Measurements from ENCODE around the gene ELF3. TPM values are rescaled to one million over a fixed set of nuclear protein-coding genes. Genes with fewer than 3 reads are reported as not detected.
"Not testable (repeated sequence)": the region's sequence is repeated elsewhere in the genome, so short reads cannot be mapped to it uniquely, and the experiment has no call there.

ELF3 gene
- total RNA-seq, result under 1 TPM; 0.22 to 0.76 TPM

GRCh38 chr1:202010180-202011015 is at the start of gene ELF3:
ELF3 (plus strand) TSS chr1:202010587; CDS start chr1:202011137, 550 bp downstream.
- H3K4me3 Mint-ChIP-seq, result no peak within 1 kb of the TSS
- no peaks in the 10 kb centered on the region for H3K27me3 Mint-ChIP-seq (ENCODE audit: low read depth)
- no peak for DNase-seq
- ATAC-seq (replicated peaks in 1 of 2), result no peak
- no peak within 1 kb of the TSS for H3K27ac Mint-ChIP-seq
- peaks cover 5% of the 10 kb centered on the region for H3K4me1 Mint-ChIP-seq (ENCODE audit: low read depth)
- no peaks in the 10 kb centered on the region for H3K9me3 Mint-ChIP-seq
- H3K36me3 Mint-ChIP-seq (ENCODE audit: insufficient read depth in 2 of 2), result no peaks in the 10 kb centered on the region

DNA sequence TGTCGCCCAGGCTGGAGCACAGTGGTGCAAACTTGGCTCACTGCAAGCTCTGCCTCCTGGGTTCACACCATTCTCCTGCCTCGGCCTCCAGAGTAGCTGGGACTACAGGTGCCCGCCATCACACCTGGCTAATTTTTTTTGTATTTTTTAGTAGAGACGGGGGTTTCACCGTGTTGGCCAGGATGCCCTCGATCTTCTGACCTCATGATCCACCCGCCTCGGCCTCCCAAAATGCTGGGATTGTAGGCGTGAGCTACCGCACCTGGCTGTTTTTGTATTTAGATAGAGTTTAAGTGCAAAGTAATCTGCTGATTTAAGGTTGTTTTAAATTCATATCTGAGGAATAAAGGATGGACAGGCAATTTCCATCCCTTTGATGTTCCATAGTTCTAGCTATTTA is 48.0 kb upstream of the ELF3 start:
- ATAC-seq (replicated peaks in 1 of 2); H3K27ac Mint-ChIP-seq; H3K27me3 Mint-ChIP-seq (ENCODE audit: low read depth); H3K9me3 Mint-ChIP-seq; DNase-seq; H3K4me1 Mint-ChIP-seq (ENCODE audit: low read depth); H3K4me3 Mint-ChIP-seq: not testable (repeated sequence)
- peaks cover 1 to 28% of the 10 kb centered on the region in 2 donors for H3K36me3 Mint-ChIP-seq (ENCODE audit: insufficient read depth in 2 of 2)

DNA sequence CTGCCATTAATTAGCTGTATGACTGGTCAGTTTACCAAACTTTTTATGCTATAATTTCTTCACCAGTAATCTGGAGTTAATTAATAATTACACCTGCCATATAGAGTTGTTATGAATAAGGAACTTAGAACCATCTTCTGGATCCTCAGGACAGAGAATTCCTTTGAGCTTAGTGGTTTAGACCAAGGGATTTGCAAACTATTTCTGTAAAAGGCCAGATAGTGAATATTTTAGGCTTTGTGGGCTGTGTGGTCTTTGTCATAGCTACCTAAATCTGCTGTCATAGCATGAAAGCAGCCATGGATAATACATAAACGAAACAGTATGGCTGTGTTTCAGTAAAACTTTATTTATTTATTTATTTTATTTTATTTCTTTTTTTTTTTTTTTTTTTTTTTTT is 46.1 kb upstream of the ELF3 start:
- DNase-seq, result no peak
- Mint-ChIP-seq H3K4me1 (ENCODE audit: low read depth) (no peaks in the 10 kb centered on the region), H3K9me3 (no peaks in the 10 kb centered on the region), H3K36me3 (ENCODE audit: insufficient read depth in 2 of 2) (peaks cover 0 to 25% of the 10 kb centered on the region in 2 donors), H3K4me3 (no peak overlapping the region), H3K27ac (no peak overlapping the region), H3K27me3 (ENCODE audit: low read depth) (no peaks in the 10 kb centered on the region)
- no peak for ATAC-seq (replicated peaks in 1 of 2)

DNA sequence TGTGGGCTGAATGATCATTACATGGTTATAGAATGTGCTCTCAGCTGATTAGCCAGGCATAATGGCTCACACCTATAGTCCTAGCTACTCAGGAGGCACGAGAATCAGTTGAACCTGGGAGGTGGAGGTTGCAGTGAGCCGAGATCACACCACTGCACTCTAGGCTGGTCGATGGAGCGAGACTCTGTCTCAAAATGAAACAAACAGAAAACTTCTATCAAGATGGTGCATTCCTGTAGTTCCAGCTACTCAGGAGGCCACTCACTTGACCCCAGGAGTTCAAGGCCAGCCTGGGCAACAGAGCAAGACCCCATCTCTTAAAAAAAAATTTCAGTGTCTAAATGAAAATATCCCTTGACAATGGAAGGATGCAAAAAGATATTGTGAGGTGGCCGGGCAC is 44.2 kb upstream of the ELF3 start:
- Mint-ChIP-seq H3K4me3 (no peak overlapping the region), H3K9me3 (no peaks in the 10 kb centered on the region), H3K4me1 (ENCODE audit: low read depth) (no peaks in the 10 kb centered on the region), H3K27ac (peak overlapping the region; percentile 42), H3K27me3 (ENCODE audit: low read depth) (no peaks in the 10 kb centered on the region), H3K36me3 (ENCODE audit: insufficient read depth in 2 of 2) (peaks cover 0 to 22% of the 10 kb centered on the region in 2 donors)
- no peak for DNase-seq
- ATAC-seq (replicated peaks in 1 of 2), result no peak

DNA sequence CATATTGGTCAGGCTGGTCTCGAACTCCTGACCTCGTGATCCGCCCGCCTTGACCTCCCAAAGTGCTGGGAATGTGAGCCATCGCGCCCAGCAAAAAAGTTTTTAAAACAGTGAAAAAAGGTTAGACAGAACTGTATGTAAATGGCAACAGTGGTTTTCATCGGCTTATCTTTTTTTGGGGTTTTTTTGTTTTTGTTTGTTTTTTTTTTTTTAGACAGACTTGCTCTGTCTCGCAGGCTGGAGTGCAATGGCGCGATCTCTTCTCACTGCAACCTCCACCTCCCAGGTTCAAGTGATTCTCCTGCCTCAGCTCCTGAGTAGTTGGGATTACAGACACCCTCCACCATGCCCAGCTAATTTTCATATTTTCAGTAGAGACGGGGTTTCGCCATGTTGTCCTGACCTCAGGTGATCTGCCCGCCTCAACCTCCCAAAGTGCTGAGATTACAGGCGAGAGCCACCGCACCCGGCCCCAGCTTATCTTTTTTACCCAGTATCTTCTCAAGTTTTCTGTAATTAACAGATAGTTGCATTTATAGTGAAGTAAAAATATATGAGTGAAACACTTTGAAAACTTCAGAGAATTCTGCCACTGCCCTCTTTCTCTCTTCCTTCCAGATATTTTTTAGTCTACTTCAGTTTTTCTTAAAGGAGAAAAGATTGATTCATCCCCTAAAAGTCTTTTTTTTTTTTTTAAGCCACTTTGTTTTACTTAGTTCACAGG is 42.0 kb upstream of the ELF3 start:
- Mint-ChIP-seq H3K4me1 (ENCODE audit: low read depth) (peaks cover 4% of the 10 kb centered on the region), H3K4me3 (no peak overlapping the region), H3K27ac (peak overlapping the region; percentile 90), H3K27me3 (ENCODE audit: low read depth) (no peaks in the 10 kb centered on the region), H3K36me3 (ENCODE audit: insufficient read depth in 2 of 2) (peaks cover 0 to 19% of the 10 kb centered on the region in 2 donors), H3K9me3 (no peaks in the 10 kb centered on the region)
- no peak for DNase-seq
- ATAC-seq (replicated peaks in 1 of 2), result no peak

GRCh38 chr1:201970334-201971159 is 39.8 kb upstream of the ELF3 start:
- Mint-ChIP-seq H3K4me1 (ENCODE audit: low read depth) (peaks cover 4% of the 10 kb centered on the region), H3K4me3 (no peak overlapping the region), H3K9me3 (no peaks in the 10 kb centered on the region), H3K27ac (no peak overlapping the region), H3K27me3 (ENCODE audit: low read depth) (no peaks in the 10 kb centered on the region), H3K36me3 (ENCODE audit: insufficient read depth in 2 of 2) (peaks cover 0 to 12% of the 10 kb centered on the region in 2 donors)
- ATAC-seq (replicated peaks in 1 of 2), result no peak
- no peak for DNase-seq

- DNase-seq, result peak; percentile 69 to 77
- Mint-ChIP-seq H3K27me3 (ENCODE audit: low read depth) (no peaks in the 10 kb centered on the region), H3K4me1 (ENCODE audit: low read depth) (peaks cover 24% of the 10 kb centered on the region), H3K27ac (peak overlapping the region; percentile 82), H3K36me3 (ENCODE audit: insufficient read depth in 2 of 2) (peaks cover 3 to 5% of the 10 kb centered on the region in 2 donors), H3K4me3 (peak overlapping the region; percentile 93), H3K9me3 (no peaks in the 10 kb centered on the region)
- no peak for ATAC-seq (replicated peaks in 1 of 2)
These were observed 28.2 kb upstream of the ELF3 start for GRCh38 chr1:201982082-201982622.

DNA sequence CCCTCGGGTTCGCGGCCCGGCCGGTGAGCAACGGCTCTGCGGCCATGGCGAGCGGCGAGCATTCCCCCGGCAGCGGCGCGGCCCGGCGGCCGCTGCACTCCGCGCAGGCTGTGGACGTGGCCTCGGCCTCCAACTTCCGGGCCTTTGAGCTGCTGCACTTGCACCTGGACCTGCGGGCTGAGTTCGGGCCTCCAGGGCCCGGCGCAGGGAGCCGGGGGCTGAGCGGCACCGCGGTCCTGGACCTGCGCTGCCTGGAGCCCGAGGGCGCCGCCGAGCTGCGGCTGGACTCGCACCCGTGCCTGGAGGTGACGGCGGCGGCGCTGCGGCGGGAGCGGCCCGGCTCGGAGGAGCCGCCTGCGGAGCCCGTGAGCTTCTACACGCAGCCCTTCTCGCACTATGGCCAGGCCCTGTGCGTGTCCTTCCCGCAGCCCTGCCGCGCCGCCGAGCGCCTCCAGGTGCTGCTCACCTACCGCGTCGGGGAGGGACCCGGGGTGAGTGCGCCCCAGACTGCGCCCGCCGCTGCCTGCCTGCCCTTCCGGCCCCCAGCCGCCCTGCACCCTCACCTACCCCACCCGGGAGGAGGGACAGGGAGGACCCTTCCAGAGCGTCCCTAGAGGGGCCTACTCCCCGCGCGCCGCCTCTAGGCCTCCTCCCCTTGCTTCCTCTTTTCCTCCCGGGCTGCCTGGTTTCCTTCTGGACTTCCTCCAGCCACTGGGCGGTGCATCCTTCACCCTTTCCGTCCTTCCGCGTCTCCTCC is 27.6 kb upstream of the ELF3 start, which contains the start of gene RNPEP:
TSS of gene RNPEP (plus strand) at position 26 of the 757 bp plus-strand sequence. CDS start at position 45, 19 bp downstream.
- no peaks in the 10 kb centered on the region for H3K9me3 Mint-ChIP-seq
- H3K36me3 Mint-ChIP-seq (ENCODE audit: insufficient read depth in 2 of 2), result peaks cover 3 to 5% of the 10 kb centered on the region in 2 donors
- H3K27me3 Mint-ChIP-seq (ENCODE audit: low read depth), result no peaks in the 10 kb centered on the region
- H3K4me1 Mint-ChIP-seq (ENCODE audit: low read depth), result peaks cover 24% of the 10 kb centered on the region
- H3K27ac Mint-ChIP-seq, result peak within 1 kb of the TSS; percentile 82
- H3K4me3 Mint-ChIP-seq, result peak within 1 kb of the TSS; percentile 96 to 99
- ATAC-seq (replicated peaks in 1 of 2) (peak; percentile 86 to 88), DNase-seq (peak; percentile 66 to 67)

- Mint-ChIP-seq H3K4me1 (ENCODE audit: low read depth) (peaks cover 24% of the 10 kb centered on the region), H3K27ac (peak overlapping the region; percentile 68)
- ATAC-seq (replicated peaks in 1 of 2), result no peak
These were observed 27.0 kb upstream of the ELF3 start for GRCh38 chr1:201983380-201983805.

DNA sequence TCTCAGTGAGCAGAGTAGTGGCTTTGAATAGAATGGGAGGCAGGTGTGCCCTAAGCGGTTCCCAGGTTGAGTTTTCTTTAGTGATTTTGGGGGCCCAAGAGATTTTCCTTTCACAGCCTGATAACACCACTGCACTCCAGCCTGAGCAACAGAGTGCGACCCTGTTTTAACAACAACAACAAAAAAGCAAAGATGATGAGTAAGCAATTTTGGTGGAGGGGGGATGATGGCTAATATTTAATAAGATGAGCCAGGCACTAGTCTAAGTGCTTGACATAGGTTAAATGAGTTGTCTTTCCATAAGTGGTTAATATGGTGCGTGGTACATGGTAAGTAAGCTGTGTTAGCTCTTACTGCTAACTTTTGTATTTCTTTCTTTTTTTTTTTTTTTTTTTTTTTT is 25.9 kb upstream of the ELF3 start:
- Mint-ChIP-seq H3K4me3 (peak overlapping the region in 1 of 2 donors; percentile 96), H3K27me3 (ENCODE audit: low read depth) (no peaks in the 10 kb centered on the region), H3K4me1 (ENCODE audit: low read depth) (peaks cover 24% of the 10 kb centered on the region), H3K36me3 (ENCODE audit: insufficient read depth in 2 of 2) (peaks cover 3 to 5% of the 10 kb centered on the region in 2 donors), H3K27ac (no peak overlapping the region), H3K9me3 (no peaks in the 10 kb centered on the region)
- ATAC-seq (replicated peaks in 1 of 2) (no peak), DNase-seq (no peak)

More at GRCh38 chr1:201983380-201983805, 27.0 kb upstream of the ELF3 start:
- DNase-seq, result no peak
- Mint-ChIP-seq H3K36me3 (ENCODE audit: insufficient read depth in 2 of 2) (peaks cover 3 to 5% of the 10 kb centered on the region in 2 donors), H3K27me3 (ENCODE audit: low read depth) (no peaks in the 10 kb centered on the region), H3K9me3 (no peaks in the 10 kb centered on the region), H3K4me3 (peak overlapping the region; percentile 96 to 99)

GRCh38 chr1:201985355-201985754 is 25.0 kb upstream of the ELF3 start:
- no peaks in the 10 kb centered on the region for H3K9me3 Mint-ChIP-seq
- no peak for DNase-seq
- H3K27me3 Mint-ChIP-seq (ENCODE audit: low read depth), result no peaks in the 10 kb centered on the region
- H3K27ac Mint-ChIP-seq, result no peak overlapping the region
- H3K4me1 Mint-ChIP-seq (ENCODE audit: low read depth), result peaks cover 24% of the 10 kb centered on the region
- ATAC-seq (replicated peaks in 1 of 2), result no peak
- peaks cover 3 to 5% of the 10 kb centered on the region in 2 donors for H3K36me3 Mint-ChIP-seq (ENCODE audit: insufficient read depth in 2 of 2)
- no peak overlapping the region for H3K4me3 Mint-ChIP-seq

DNA sequence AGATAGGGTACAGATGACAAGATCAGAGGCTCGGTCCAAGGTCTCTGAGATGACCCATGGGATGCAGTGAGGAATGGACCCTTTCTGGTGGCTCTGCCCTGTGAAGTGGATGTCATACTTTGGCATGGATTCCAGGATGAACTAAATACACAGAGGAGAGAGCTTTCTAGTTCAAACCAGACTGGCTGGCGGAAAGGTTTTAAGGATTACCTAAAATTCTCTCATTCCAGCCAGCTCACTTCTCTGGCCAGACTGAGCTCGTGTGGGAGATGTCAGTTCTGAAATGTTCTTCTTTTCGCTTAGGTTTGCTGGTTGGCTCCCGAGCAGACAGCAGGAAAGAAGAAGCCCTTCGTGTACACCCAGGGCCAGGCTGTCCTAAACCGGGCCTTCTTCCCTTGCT is 21.8 kb upstream of the ELF3 start:
- ATAC-seq (replicated peaks in 1 of 2) (no peak), DNase-seq (no peak)
- Mint-ChIP-seq H3K4me1 (ENCODE audit: low read depth) (peaks cover 13% of the 10 kb centered on the region), H3K9me3 (no peaks in the 10 kb centered on the region), H3K36me3 (ENCODE audit: insufficient read depth in 2 of 2) (peaks cover 0 to 8% of the 10 kb centered on the region in 2 donors), H3K27me3 (ENCODE audit: low read depth) (no peaks in the 10 kb centered on the region), H3K27ac (no peak overlapping the region), H3K4me3 (no peak overlapping the region)
